GM18861 (cell line): ENCODE measurements around the gene ABR.
"Not testable (repeated sequence)": the region's sequence is repeated elsewhere in the genome, so short reads cannot be mapped to it uniquely, and the experiment has no call there.

Experiments used
- ATAC-seq: cut with Tn5 transposase; IDR thresholded peaks from one replicate; pipeline ENCODE4 v1.9.1; 2021; ENCODE audit not compliant: unreplicated experiment

ABR gene

DNA sequence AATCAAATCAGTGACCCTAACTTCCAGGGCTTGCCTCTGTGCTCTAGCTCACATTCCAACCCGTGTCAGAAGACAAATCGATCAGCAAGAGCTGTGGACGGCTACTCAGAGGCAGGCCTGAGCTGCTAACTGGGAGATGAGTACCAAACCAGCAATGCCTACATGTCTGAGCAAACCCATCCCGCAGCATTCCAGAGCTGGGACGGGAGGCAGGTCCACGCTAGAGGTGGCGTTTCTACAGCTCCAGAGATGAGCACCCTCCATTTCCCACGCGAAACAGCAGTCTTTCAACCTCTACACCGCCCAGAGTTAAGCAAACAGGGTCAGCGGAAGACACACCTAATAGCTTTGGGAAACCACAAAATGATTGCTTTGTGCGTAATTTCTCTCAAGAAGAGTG, 206.7 kb downstream of the ABR start:
- ATAC-seq, result no peak

DNA sequence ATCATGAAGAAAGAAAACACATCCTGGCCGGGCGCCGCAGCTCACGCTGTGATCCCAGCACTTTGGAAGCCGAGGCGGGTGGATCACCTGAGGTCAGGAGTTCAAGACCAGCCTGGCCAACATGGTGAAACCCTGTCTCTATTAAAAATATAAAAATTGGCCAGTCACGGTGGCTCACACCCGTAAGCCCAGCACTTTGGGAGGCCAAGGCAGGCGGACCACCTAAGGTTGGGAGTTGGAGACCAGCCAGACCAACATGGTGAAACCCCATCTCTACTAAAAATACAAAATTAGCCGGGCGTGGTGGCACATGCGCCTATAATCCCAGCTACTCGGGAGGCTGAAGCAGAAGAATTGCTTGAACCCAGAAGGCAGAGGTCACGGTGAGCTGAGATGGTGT, 207.9 kb downstream of the ABR start:
- not testable (repeated sequence) for ATAC-seq

DNA sequence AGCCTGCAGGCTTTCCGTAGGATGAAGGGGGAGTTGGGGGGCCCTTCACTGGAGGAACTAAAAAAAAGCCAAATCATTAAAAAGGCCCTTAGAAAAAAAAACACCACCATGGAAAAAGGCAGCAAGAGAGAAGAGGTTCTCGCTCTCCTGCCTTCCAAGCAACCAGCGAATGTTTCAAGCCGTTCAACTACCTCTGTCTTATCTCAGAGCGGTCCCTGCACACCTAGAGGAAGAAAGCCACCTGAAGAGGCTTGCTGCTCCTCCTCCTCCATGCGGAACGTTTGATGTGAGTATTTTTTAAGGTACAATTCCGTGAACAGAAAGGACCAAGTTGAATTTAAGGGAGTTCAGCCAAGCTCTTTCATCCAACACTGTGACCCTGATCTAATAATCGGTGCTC, 209.4 kb downstream of the ABR start:
- ATAC-seq, result no peak

DNA sequence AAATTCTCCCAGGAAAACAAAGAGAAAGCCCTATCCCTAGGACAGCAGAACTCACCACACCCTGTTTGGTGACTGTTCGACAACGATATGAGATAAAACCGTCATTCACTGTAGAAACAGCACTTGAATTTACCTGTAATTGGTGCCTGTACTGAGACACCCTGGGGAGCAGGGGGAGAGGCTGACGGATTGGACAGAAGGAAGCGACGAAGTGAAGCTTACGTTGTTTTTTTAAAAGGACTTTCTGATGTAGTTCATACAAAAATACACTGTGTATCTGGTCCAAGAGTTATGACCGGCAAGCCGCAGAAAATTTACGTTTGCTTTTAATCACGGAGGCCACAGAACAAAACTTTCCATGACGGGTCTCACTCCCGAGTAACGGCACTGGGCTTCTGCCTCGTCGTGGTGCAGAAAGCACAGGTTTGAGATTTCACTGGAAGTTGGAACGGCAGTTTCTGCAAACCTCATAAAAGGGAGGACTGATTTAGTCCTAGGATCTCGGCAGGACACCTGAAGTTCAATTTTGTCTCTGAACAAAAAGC, 209.9 kb downstream of the ABR start:
- ATAC-seq, result no peak

DNA sequence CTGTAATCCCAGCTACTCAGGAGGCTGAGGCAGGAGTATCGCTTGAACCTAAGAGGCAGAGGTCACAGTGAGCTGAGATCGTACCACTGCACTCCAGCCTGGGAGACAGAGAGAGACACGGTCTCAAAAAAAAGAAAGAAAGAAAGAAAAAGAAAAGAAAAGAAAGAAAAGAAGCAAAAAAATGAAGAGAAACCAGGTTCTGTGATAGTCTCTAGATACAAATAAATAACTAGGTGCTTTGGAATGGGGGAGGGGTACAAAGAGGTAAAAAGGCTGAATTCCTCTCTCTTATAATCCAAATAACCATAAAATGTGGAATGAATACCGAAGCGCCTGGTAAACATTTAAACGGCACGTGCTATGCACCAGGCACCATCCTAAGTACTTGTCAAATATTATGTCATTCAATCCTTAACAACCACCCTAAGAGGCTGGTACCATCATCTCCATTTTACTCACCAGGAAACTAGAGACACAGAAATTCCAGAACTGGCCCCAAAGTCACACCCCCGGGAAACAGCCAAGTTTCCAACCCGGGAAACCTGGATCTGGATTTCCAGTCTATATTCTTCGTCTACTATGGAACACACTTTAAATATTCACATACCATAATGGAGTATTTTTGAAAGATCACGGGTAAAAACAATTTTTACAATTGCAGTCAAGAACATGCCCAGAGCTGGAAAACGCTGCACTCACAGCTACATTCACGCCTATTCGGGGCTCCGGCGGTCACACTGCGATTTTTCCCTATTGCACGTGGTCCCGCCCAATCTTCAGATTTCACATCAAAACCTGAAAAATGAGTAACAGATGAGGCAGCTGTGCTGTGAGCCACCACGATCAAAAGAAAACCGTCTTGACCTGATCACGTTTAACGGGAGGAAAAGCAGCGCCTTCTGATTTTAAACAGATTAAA, 210.7 kb downstream of the ABR start:
- no peak for ATAC-seq

DNA sequence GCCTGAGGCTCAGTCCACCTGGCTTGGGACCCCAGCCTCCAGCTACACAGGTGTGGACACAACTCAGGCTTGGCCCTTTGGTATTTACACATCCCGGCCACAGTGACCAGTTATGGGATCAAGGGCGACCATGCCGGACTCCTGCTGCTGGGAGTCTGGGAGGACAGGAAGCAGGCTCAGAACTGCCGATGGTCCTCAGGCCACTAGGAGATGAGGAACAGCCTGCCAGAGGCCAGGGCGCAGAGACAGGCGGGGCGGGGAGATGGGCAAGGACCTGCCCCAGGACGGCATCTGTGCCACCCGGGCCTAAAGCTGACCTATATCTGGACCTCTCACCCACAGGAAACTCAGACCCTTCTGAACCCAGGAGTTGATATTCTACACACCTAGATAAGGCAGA, 212.7 kb downstream of the ABR start:
- no peak for ATAC-seq

DNA sequence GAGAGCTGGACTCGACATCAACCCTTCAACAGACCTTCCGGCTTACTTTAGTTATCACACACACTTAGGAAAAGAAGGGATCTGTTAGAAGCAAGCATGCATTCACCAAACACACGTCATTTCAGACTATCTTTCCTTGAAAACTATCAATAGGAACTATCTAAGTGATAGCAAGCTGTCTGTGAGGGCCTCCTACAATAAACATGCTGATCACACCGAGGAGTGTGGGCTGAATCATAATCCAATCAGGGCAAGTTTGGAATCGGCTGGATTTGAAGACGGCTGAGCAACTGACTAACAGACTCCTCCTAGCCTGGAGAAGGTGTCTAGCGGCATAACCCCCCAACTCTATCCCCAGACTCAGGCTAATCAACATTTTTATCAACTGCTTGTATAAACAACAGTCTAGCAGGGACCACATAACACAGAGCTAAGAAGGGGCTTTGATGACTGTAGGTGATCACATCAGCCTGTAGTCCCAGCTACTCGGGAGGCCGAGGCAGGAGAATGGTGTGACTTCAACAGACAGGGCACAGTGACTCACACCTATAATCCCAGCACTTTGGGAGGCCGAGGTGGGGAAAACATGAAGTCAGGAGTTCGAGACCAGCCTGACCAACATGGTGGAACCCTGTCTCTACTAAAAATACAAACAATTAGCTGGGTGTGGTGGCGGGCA, 214.3 kb downstream of the ABR start:
- no peak for ATAC-seq

DNA sequence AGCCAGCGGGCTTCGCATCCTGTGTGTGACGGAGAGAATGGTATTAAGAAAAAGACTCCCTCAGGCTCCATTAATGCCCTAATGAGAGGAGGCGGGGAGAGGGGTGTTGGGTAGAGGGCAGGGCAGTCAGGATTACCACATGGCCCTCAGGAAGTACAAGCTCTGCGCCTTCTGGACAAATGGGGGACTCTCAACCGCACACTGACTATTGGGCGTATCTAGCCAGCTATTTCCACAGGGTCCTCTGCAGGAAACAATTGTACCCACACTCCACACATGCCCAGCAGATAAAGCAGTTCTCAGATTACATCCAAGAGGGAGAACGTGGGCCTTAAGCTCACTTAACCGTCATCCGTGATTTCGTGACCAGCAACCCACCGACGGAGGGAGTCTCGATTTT, 214.9 kb downstream of the ABR start:
- ATAC-seq, result no peak

DNA sequence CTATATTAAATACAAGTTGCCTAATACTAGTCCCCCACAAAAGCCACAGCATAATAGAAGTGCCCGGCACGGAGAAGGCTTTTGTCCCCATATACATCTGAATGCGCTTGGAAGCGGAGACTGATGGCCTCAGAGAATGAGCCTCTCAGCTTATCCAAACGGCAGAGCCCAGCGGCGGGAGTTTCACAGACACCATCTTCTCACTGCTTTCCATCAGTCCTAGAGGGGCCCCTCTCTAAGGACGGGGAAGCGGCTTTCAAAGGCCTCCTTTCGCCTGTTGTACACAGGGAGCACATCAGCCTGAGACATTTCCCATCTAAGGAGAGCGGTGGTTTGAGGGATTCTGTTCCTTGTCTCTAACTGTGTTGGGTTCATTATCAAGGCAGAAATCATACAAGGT, 217.1 kb downstream of the ABR start:
- no peak for ATAC-seq

DNA sequence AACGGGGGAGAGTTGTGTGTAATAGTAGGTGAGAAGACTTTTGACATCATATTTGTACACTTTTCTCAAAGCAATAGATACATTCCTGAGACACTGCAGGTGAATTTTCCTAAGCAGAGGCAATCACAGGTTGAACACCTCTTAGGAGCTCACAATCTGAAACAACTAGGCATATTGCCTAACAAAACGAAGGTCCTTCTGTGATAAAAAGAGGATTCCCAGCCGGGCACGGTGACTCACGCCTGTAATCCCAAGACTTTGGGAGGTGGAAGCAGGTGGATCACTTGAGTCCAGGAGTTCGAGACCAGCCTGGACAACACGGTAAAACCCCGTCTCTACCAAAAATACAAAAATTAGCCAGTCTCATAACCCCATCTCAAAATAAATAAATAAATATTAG, 217.6 kb downstream of the ABR start:
- no peak for ATAC-seq

DNA sequence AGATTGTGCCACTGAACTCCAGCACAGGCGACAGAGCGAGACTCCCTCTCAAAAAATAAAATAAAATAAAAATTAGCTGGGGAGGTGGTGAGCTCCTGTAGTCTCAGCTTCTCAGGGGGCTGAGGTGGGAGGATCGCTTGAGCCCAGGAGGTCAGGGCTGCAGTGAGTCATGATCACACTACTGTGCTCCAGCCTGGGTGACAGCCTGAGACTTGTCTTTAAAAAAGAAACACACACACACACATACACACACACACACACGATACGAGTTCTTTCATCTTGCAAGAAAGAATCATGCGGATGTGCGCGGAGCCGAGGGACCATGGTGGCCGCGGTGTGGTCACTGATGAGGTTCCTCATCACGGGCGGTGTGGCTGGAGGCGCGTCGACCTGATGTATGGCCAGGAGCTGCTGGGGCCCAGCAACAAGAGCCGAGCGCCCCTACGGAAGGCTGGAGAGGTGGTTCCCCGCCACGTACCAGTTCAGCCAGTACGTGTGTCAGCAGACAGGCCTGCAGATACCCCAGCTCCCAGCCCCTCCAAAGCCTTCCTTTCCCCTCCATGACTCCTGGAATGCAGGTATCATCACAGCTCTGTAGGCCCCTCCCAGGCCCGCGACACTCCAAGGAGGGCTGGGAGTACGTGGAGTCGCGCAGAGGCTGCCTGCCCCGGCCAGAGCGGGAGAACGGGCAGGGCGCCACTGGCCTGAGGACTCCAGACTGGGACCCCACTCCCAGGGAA, 220.9 kb downstream of the ABR start:
- no peak for ATAC-seq

DNA sequence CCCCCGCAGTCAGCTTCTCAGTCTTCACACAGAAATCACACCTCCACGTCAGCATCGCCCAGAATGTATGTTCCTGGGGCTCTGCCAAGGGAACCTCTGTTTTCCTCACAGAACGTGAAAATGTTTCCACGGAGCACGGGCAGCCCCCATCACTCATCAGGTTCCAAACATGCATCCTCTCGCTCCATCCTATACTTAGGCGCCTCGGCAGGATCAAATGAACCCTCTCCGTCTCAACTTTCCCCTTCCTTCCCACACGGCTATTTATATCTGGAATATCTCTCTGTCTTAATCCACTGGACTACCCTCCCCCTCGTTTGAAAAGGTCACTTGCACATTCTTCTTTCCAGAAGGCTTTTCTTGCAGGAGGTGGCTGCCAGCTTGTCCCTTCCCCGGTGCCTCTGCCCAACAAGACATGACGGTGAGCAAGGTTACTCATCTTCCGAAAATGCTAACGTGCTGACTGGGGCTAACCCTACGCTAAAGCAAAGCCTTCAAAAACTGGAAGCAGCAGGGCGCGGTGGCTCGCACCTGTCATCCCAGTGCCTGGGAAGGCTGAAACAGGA, 221.8 kb downstream of the ABR start:
- ATAC-seq, result no peak

DNA sequence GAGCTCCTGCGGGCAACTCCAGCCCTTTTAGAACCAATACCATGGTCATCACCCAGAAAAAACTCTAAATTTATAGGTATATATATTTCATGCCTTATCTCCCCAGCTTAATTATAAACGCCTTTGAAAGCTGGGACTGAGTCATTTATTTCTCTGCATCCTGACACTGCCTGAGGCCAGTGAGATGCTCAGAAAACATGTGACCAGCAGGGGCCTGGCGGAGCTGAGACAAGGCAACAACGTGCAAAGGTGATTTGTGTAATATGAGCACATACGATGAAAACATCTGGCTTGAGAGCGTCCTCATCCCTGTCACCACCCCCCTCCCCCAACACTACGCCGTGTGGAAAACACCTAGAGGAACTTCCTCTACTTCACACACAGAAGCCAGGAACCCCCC, 222.9 kb downstream of the ABR start:
- ATAC-seq, result no peak

DNA sequence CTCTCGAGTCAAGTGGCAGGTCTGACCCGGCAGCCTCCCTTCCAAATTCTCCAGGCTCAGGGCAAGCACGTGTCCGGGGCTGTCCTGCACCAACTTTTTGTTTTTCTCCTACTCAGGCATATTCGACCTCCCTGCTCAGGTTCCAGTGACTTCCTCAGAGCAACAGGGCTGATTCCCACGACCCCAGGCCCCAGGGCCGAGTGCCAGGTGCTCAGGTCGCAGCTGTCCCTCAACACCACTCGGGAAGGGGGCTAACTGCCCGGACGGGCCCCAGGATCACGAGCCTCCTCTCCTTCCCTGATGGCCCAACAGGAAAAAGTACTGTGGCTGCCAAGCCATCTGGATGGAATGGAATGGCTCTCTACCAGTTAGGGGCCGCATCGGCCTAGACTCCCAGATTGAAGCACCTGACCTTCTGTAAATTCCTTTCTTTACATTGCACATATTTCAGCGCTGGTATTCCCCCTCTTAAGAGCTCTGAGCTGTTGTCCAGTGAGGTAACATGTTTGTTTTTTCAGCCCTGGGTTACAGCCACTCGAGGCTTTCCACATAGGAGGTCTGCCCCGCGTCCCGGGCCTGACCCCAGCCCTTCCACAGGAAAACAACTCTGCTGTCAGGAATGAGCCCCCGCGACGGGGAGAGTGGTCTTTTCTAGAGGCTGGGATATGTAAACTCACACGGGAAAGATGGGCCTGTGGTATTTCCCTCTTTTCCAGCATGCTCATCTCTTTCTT, 225.2 kb downstream of the ABR start:
- ATAC-seq, result no peak

DNA sequence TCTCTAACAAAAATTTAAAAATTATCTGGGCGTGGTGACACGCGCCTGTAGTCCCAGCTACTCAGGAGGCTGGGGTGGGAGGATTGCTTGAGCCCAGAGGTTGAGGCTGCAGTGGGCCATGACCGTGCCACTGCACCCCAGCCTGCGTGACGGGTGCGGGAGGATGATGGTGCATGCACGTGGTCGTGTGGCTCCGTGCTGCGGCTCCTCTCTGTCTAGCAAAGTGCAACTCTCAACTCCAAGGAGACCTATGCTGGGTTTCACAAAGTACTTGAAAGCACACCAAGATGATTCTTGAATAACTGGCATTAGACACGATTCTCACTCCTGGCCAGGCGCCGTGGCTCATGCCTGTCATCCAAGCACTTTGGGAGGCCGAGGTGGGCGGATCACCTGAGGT, 226.0 kb downstream of the ABR start:
- no peak for ATAC-seq
